Posterior cingulate gyrus (tissue), 11 donors: ENCODE results near the gene TPRG1.
A peak's percentile ranks its signal among the peaks of the same experiment; 100 is the strongest.

Experiments used
- DNase-seq, 10 donors: peaks; one replicate each; pipeline versions ENCODE4 v3.0.0 to v3.0.0-alpha.2; 2020 to 2021; ENCODE audit warnings: mixed read lengths in 3 of 10
- intact Hi-C: fragments of 100-400 bp; cut with DNase I; formaldehyde crosslinking; loops from one replicate; pipeline ENCODE4 v1.15.1; 2023

The TPRG1 gene, protein sequence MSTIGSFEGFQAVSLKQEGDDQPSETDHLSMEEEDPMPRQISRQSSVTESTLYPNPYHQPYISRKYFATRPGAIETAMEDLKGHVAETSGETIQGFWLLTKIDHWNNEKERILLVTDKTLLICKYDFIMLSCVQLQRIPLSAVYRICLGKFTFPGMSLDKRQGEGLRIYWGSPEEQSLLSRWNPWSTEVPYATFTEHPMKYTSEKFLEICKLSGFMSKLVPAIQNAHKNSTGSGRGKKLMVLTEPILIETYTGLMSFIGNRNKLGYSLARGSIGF

DNA sequence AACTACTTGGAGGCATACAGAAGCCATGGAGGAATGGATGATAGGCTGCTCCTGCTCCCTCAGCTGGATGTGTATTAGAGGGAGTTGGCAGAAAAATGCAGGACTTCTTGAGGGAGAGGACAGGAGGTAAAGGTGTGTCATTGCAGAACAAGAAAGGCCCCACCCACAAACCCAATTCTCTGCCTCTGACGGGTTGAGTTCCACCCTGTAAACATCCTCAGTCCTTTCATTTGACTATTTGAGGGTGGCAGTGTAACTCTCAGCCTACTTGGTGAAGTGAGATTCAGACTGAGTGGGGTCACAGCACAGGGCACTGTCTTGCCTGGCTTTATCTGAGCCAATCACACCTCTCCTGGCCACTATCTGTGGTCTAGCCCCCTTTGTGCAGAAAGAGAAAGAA, at the start of gene TPRG1:
TSS of gene TPRG1 (plus strand) at position 265 of the 400 bp plus-strand sequence. CDS start 35,414 bp downstream, outside the sequence.
- intact Hi-C loops = no loop called here
- DNase-seq = no peak

GRCh38 chr3:189122110-189122509, 49.7 kb upstream of the TPRG1 start:
- intact Hi-C loops = no loop called here
- no peak for DNase-seq

GRCh38 chr3:189122526-189123205, 49.1 kb upstream of the TPRG1 start:
- intact Hi-C loops = no loop called here
- DNase-seq = no peak

DNA sequence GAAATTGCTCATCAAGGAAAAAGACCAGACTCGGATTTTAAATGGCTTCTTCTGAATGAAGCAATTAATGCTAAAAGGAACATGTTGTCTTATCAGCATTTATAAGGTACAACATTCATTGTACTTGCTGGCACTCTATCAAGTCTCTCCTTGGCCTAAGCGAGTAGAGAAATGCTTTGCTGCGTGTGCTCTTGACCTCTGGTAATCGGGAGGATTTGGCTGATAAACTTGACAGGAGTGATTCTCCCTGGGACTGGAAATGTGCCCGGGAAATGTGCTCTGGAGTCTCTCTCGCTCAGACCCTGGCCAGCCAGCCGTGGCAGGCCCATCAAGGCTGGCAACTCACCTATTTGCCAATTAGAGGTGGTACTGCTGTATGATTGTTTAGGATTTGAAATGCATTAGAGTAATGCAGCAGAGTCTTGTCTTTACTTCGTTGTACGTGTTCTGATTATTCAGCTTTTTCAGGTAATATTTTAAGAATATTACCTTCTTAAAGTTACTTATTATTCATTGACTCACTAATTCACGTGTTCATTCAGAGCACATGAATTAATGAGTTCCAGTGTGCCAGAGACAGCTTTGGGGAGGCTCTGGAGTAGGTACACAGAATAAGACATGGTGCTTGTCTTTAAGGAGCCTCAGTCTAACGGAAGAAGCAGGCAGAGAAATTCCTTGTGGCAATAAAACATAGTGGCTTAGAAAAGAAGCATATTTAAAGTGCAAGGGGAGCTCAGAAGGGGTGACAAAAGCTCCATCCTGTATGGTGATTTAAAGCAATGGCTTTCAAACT, 48.0 kb upstream of the TPRG1 start:
- DNase-seq = peak in 1 of 10 donors; percentile 62
- intact Hi-C loops = no loop called here

GRCh38 chr3:189132231-189132671, 39.5 kb upstream of the TPRG1 start:
- DNase-seq = no peak
- intact Hi-C loops = no loop called here

GRCh38 chr3:189132839-189133238, 38.9 kb upstream of the TPRG1 start:
- intact Hi-C loops = no loop called here
- no peak for DNase-seq

DNA sequence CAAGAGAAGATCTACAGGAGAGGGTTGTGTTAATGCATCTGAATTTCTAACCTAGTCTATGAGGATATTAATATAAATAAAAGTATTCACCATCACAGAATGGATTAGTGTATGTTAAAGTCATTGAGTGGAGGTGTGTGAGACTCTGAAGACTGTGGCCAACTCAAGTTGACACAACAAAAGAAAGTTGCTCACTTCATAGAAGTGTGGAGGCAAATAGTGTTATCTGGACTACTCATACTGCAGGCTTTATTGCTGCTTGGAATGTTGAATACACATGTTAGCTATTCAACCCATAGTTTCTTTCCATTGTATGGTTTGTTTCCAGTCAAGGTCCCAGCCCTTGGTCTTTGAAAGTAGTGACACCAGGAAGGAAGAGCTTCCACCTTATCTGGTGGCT, 38.0 kb upstream of the TPRG1 start:
- intact Hi-C loops = no loop called here

DNA sequence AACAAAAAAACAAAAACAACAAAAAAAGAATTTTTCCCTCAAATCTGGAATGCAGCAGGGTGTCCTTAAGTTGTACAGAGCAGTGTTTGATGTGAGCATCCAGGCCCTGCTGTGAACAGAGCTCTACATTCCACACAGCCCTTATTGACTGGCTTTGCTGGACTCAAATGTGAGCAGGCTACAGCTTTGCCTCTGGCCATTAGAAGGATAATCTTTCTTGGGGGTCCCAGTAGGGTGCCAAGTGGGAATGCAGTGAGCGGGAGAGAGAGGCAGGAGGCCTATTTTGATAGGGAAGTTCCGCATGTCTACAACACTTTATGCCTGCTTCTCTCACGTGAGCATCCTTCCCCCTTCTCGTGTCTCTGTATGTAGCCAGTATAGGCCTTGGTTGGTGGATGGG, 34.4 kb upstream of the TPRG1 start:
- DNase-seq = no peak
- intact Hi-C loops = no loop called here

More for the DNA sequence above, 38.0 kb upstream of the TPRG1 start:
- DNase-seq = no peak

DNA sequence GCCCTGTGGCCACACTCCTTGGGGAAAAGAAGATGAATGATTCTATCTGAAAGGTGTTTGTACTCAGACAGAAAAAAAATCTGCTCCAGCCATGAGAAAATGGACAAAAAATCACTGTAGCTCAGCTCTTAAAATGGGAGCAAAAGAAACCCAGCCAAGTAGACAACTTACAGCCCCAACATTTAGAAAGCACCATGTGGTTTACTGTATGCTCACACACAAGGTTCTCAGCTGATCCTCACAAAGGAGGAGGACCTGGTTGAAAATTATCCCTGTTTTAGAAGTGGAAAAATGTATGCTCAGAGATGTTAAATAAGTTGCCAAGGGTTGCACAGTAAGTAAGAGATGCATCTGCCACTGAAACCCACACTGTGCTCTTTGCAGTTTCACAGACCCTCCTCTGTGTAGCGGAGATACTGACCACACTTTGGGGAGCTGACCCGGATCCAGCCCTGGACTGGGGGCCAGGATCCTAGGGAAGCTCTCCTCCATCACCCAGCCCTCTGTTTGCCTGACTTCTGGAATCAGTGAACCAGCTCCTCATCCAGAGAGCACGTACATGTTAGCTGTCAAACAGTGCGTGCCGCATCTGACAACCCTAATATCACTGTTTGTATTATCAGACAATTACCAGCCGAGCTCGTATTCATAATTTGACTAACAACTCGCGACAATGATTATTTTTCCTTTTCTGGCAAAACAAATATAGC, 32.7 kb upstream of the TPRG1 start:
- intact Hi-C loops = no loop called here
- DNase-seq = no peak

DNA sequence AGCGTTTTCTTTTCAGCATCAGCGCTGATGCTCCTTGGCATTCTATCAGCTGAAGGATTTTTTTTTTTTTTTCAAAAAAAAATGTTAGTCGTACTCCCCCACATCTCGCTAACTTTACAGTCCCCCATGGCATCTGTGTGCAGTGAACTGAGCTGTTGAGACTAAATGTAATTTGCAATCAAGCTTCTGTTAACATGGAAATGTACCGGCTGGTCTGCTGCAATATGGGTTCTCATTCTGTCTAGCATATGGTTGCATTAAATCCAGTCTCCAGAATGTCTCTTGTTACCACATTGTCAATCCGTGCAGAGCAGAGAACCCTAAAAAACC, 32.2 kb upstream of the TPRG1 start:
- DNase-seq = no peak
- intact Hi-C loops = no loop called here

- intact Hi-C loops = no loop called here
- no peak for DNase-seq
These were observed 29.2 kb upstream of the TPRG1 start for GRCh38 chr3:189142527-189142926.

DNA sequence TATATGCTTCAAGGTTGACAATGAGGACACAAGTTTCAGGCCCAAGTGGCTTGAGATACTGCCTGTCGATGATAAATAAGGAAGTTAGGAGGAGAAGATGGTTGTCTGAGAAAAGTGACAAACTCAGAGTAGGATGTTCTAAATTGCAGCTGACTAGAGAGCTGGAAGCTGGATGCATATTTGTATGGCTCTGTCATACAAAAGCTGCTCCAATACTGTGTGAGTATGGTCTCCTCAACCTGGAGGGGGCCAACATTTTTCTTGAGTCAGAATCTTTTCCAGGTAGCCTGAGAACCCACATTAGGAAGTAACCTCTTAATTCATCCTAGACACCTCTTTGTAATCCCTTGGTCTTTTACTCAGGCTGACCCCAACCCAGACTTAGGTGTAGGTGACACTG, 28.4 kb upstream of the TPRG1 start:
- DNase-seq = no peak
- intact Hi-C loops = no loop called here

DNA sequence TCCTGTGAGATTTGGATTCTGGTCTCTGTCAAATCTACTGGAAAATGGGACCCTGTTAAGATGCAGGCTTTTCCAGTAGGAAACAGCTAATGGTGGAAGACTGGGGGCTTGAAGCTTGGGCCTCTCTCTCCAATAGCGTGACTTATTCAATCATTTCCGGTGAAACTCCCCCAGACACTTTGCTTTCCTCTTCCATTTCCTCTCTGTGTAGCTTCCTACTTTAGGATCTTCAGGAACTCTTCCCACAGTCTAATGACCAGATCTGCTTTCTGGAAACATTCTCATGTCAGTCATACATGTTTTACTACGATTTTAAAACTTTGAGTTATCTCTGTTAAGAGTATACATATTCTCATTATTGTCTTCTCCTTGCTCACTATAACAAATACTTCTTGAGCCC, 28.0 kb upstream of the TPRG1 start:
- intact Hi-C loops = no loop called here

GRCh38 chr3:189144645-189145044, 27.1 kb upstream of the TPRG1 start:
- intact Hi-C loops = loop anchor here (5.0 kb wide), 1 partner anchor 187 kb away; no protein-coding TSS in a partner anchor
- no peak for DNase-seq

More for the DNA sequence above, 28.0 kb upstream of the TPRG1 start:
- DNase-seq = no peak

DNA sequence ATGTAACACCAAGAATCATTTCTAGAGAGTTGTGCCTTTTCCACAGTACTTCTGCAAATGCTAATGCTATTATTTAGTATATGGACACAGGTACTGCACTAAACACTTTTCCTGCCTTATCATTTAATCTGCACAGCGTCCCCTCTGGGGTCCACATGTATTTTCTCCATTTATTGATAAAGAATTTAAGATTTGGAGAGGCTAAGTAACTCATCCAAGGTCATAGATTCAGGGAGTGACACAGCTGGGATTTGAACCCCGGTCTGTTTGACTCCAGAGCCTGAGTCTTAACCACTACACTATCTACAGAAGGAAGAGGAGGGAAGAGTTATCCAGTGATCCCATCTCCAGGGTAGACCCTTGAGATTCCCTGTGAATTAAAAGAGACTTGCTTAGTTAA, 24.9 kb upstream of the TPRG1 start:
- DNase-seq = no peak
- intact Hi-C loops = loop anchor here (5.0 kb wide), 1 partner anchor 190 kb away; no protein-coding TSS in a partner anchor

- peak in 7 of 10 donors; percentile 20 to 90 (median 70) for DNase-seq
- intact Hi-C loops = loop anchor here (1.0 to 5.0 kb wide), 2 partner anchors 191 to 1409 kb away; no protein-coding TSS in a partner anchor
These were observed 23.7 kb upstream of the TPRG1 start for GRCh38 chr3:189148081-189148507.

- intact Hi-C loops = loop anchor here (5.0 kb wide), 1 partner anchor 192 kb away; no protein-coding TSS in a partner anchor
- no peak for DNase-seq
These were observed 22.6 kb upstream of the TPRG1 start for GRCh38 chr3:189149203-189149602.

DNA sequence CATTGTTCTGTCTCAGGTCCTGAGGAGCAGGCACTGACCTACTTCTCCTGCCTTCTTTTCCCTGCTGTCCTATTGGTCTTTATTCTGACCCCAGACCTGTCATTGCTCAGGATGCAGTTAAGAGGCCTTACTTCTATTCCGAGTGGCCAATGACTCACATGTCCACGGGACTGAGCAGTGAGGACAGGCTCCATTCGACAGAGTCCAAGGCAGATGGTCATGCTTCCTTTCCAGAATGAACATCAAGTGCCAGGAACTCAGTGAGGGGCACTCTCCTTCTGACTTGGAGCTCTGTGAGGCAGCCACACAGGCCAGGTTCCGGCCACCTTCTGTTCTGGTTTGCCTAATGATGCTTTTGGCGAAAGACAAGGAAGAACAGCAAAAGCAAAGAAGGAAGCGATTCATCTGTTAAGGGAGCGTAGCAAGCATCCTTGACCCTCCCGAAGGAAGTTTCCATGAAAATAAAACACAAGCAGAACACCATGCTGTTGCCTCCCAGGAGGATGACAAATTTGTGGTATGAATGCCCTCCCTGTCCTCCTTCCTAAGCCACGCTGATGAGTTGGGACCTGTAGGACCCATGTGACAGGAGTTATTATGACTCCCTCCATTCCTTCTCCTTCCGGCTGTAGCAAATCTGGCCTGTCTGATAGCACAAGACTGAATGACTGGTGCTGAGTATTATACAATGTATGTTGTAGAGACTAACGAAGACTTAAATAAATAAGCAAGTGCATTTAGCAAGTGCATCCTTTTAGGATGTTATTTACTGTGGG, 14.4 kb upstream of the TPRG1 start:
- no peak for DNase-seq
- intact Hi-C loops = no loop called here

DNA sequence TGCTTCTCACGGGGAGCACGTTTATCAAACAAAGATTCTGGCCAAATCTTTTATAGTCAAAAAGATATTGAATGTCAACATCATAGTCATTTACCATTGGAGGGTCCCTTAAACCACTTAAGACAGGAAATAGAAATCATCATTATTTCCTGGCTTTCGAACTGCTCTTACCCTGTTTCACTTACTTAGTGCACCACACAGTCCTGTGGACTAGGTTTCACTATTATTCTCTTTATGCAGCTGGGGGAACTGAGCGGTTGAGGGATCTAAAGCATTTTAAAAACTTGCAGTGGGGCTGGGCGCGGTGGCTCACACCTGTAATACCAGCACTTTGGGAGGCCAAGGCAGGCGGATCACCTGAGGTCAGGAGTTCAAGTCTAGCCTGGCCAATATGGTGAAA, 13.7 kb upstream of the TPRG1 start:
- no peak for DNase-seq
- intact Hi-C loops = no loop called here
